HL-60/S4 (cell line): Measurements from ENCODE around the gene KIFC1.
"Not testable (repeated sequence)": the region's sequence is repeated elsewhere in the genome, so short reads cannot be mapped to it uniquely, and the experiment has no call there.

Experiments
- in situ Hi-C: fragments of 300-500 bp; cut with MboI; formaldehyde crosslinking; loops from 2 replicates; pipeline ENCODE4 v1.14.3; 2022; ENCODE audit warnings: low sequenced_read_pairs

Gene KIFC1

GRCh38 chr6:33373960-33374910 lies 17.4 kb upstream of the KIFC1 start:
- in situ Hi-C loops: no loop called here

- in situ Hi-C loops: no loop called here
These were observed 16.4 kb upstream of the KIFC1 start for GRCh38 chr6:33375143-33375671.

- in situ Hi-C loops: no loop called here
These were observed 14.5 kb upstream of the KIFC1 start for GRCh38 chr6:33377171-33377570.

- in situ Hi-C loops: not testable (repeated sequence)
These were observed 12.4 kb upstream of the KIFC1 start for GRCh38 chr6:33379184-33379583.

GRCh38 chr6:33380272-33380981 lies 11.2 kb upstream of the KIFC1 start:
- in situ Hi-C loops: no loop called here

GRCh38 chr6:33383427-33384185 lies 8.0 kb upstream of the KIFC1 start:
- in situ Hi-C loops: no loop called here

GRCh38 chr6:33384581-33385020 lies 7.0 kb upstream of the KIFC1 start:
- in situ Hi-C loops: no loop called here

- in situ Hi-C loops: no loop called here
These were observed 1.4 kb upstream of the KIFC1 start for GRCh38 chr6:33390173-33390572.

GRCh38 chr6:33390767-33391277 lies 801 bp upstream of the KIFC1 start:
- in situ Hi-C loops: no loop called here

- in situ Hi-C loops: no loop called here
These were observed 435 bp downstream of the KIFC1 start for GRCh38 chr6:33391922-33392594.

- in situ Hi-C loops: no loop called here
These were observed 949 bp downstream of the KIFC1 start for GRCh38 chr6:33392595-33392948.

- in situ Hi-C loops: no loop called here
These were observed 1.4 kb downstream of the KIFC1 start for GRCh38 chr6:33392979-33393378.

- in situ Hi-C loops: no loop called here
These were observed 5.9 kb downstream of the KIFC1 start for GRCh38 chr6:33397541-33397940.

- in situ Hi-C loops: not testable (repeated sequence)
These were observed 7.0 kb downstream of the KIFC1 start for GRCh38 chr6:33398601-33399000.

GRCh38 chr6:33399881-33400280 lies 8.3 kb downstream of the KIFC1 start:
- in situ Hi-C loops: not testable (repeated sequence)

- in situ Hi-C loops: no loop called here
These were observed 13.3 kb downstream of the KIFC1 start for GRCh38 chr6:33404884-33405283.

- in situ Hi-C loops: no loop called here
These were observed 13.8 kb downstream of the KIFC1 start for GRCh38 chr6:33405386-33405940.

GRCh38 chr6:33406126-33406525 lies 14.5 kb downstream of the KIFC1 start:
- in situ Hi-C loops: no loop called here

GRCh38 chr6:33407132-33407718 lies 15.6 kb downstream of the KIFC1 start:
- in situ Hi-C loops: no loop called here
